Stimulated activated CD4-positive, alpha-beta T cell treated with anti-CD3 and anti-CD28 coated beads, TNF-alpha, amount 100 ng/mL, for 48 hours (primary cell): Measurements from ENCODE around the gene LTB4R.
"Not testable (repeated sequence)": the region's sequence is repeated elsewhere in the genome, so short reads cannot be mapped to it uniquely, and the experiment has no call there.

Experiments
- DNase-seq, 3 donors: peaks; one replicate each; pipeline ENCODE4 v3.0.0-alpha.2; 2020; ENCODE audit warnings: low read depth in 3 of 3

LTB4R gene

DNA sequence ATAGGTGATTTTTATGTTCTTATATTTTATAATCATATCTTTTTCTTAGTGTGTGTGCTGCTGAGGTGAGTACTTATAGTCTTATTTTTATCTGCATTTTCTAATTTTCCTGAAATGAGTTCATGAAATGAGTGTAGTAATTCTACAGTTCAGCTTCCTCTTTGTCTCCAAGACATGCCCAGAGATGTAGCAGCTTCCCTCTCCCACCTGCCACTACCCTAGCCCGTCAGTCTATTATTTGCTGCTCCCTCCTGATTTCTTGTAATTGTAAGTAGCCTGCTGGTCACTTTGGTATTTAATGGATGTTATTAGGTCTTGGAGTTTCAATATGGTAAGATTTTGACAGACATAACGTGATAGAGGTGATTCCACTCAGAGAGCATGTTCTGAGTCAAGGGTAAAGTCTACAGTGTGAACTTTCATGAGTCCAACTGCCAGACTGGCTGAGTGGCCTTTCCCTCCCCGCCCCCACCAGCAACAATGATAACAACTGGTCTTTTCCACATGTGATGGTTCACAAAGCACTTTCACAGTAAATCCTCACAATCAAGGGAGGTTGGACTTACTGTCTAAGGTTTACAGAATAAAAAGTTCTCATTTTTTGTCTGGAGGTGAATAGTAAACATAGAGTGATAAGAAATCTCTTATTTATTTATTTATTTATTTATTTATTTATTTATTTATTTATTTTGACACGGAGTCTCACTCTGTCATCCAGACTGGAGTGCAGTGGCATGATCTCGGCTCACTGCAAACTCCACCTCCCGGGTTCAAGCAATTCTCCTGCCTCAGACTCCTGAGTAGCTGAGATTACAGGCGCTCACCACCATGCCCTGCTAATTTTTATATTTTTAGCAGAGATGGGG is 32.7 kb downstream of the LTB4R start:
- DNase-seq = no peak

DNA sequence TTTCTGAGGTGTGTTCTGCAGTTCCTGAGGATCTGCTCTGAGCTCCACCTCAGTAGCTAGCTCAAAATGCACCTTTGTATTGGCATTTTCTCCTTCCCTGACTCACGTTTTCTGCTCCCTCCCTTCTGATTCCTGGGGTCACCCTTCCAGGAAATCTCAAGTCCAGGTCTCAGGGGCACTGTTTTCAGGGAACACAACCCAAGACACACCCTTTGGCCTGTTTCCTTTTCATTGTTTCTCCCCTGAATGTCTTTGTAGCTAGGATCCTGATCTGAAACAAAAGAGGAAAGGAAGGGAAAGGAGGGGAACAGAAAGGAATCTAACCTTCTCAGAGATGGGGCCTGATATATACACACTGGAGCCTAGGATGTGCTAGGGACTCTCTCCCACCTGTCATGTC is 35.8 kb downstream of the LTB4R start:
- no peak for DNase-seq

DNA sequence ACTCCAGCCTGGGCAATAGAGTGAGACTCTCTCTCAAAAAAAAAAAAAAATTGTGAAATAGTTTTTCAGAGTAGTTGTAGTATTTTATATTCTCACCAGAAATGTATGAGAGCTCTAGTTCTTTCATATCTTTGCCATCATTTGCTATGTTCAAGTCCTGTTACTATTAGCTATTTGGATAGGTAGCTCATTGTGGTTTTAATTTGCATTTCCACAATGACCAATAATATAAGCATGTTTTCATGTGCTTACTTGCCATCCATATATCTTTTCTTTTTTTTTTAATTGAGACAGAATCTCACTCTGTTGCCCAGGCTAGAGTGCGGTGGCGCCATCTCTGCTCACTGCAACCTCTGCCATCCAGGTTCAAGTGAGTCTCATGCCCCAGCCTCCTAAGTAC is 36.9 kb downstream of the LTB4R start:
- DNase-seq = no peak

DNA sequence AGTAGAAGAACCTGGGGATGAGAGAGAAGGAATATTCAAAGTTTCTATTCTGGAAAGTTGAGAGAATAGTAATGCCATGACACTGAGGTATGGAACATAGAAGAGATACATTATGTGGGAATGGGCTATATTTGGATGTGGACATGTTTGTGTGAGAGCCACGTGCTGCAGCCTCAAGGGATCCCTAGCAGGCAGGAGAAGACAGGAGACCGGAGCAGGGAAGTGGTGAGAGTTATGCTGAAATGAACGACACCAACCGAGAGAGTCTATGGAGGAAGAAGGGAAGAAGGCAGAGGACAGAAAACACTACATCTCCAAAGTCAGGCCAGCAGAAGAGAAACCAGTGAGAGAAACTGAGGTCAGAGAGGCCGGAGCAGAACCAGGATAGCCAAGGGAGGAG is 38.4 kb downstream of the LTB4R start:
- DNase-seq = no peak

DNA sequence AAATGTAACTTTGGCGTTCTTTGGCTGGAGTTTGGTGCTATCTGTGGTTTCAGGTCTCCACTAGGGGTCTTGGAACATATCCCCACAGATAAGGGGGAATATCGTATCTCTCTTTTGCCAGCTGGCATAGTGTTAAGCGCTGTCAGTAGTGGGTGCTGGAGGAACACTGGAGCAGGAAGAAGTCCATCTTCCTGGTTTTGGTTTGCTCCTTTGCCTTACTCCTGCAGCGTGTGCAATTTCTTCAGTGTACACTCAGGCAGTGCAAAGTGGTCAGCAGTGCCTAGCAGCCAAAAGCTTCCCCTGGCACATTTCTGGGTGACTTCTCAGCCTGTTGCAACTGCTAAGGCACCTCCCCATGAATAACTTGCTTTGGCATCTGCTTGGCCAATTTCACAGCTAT is 40.2 kb downstream of the LTB4R start:
- DNase-seq = no peak

DNA sequence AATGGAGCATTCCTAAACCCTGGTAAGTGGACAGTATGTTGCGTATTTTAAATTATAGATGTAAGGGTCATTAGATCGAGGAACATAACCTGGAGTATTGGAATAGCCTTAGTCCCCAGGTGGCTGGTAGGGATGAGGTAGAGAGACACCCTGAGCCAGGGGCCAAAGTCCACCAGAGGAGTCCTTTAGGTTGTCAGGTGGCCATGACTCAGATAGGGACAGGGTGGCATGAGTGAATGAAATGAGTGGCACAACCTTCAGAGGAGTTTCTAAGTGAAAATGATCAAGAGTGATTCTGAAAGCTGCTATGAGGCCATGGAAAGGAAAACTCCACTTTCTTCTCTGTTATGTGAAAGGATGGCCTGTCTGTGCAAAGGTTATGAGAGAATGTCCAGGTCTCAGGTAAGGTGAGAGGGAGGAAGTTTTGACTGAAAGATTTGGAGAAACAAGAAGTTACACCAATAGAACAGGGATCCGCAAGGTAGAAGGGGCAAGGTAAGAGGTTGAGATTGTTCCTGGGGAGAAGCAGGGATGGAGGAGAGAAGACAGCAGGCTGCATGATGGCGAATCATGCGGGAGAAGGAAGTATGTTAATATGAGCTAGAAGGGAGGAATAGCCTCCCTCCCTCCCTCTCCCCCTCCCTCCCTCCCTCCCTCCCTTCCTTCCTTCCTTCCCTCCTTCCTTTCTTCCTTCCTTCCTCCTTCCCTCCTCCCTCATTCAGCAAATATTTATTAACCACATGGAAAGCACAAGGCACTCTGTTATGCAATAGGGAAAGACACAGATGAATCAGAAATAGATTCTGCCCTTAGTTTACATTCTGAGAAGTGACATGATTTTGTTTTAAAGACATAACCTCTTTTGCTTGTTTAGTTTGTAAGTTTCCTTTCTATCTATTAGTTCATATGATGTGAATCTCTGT is 42.5 kb downstream of the LTB4R start:
- DNase-seq = no peak

DNA sequence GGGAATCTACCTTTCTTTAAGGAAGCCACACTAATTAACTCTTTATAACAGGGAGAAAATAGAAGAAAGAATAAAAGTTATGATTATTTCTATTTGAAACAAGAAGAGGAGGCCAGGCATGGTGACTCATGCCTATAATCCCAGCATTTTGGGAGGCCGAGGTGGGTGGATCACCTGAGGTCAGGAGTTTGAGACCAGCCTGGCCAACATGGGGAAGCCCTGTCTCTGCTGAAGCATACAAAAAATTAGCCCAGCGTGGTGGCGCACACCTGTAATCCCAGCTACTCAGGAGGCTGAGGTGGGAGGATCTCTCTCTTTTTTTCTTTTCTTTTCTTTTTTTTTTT is 43.2 kb downstream of the LTB4R start:
- not testable (repeated sequence) for DNase-seq

DNA sequence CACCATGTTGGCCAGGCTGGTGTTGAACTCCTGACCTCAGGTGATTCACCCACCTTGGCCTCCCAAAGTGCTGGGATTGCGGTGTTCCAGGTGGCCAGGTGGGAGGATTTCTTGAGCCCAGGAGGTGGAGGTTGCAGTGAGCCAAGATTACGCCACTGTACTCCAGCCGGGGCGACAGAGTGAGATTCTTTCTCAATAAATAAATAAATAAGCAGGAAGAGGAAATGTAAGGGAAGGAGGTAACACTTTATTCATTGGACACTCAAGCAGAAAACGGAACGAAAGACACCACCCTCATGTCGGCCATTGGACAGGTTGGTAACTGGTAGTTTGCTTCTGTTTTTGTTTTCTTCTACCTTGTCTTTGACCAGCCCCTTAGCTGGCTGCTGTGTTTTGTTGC is 43.7 kb downstream of the LTB4R start:
- DNase-seq = no peak

DNA sequence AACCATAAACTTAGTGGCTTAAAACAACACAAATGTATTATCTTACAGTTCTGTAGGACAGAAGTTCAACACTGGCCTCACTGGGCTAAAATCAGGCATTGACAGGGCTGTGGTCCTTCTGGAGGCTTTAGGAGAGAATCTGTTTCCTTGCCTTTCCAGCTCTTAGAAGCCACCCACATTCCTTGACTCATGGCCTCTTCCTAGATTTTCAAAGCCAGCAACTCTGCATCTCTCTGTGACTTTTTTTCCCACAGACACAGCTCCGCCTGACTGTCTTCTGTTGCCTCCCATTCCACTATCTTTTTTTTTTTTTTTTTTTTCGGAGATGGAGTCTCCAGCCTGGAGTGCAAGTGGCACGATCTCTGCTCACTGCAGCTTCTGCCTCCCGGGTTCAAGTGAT is 44.9 kb downstream of the LTB4R start:
- no peak for DNase-seq

DNA sequence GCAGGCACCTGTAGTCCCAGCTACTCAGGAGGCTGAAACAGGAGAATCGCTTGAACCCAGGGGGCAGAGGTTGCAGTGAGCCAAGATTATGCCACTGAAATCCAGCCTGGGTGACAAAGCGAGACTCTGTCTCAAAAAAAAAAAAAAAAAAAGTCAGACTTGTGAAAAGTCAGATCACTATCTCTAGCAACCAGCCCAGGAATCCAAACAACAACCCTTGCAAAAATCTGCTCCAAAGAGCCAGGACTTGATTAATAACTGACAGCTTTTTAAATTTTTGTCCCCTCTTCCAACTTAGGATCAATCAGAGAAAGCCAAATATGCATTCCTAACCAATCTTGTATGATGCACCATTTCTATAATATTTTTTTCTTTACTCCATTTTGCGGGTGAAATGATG is 49.0 kb downstream of the LTB4R start:
- DNase-seq = no peak

DNA sequence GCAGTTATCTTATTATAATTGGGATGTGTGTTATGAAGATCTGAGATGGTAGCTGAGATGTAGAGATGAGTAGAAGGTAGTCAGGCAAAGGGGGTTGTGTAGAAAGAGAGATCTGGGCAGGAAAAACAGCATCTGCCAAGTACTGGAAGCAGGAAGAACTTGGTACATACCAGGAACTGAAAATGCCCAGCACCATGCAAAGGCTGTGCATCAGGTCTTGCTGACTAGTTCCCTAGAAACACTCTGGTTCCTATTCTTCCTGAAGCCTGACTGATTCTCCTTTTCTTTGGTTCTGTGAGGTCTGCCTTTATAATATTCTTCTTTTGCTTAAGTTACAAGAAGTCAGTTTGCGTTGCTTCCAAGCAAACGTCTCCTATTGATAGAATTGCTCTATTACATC is 50.0 kb downstream of the LTB4R start:
- DNase-seq = no peak

DNA sequence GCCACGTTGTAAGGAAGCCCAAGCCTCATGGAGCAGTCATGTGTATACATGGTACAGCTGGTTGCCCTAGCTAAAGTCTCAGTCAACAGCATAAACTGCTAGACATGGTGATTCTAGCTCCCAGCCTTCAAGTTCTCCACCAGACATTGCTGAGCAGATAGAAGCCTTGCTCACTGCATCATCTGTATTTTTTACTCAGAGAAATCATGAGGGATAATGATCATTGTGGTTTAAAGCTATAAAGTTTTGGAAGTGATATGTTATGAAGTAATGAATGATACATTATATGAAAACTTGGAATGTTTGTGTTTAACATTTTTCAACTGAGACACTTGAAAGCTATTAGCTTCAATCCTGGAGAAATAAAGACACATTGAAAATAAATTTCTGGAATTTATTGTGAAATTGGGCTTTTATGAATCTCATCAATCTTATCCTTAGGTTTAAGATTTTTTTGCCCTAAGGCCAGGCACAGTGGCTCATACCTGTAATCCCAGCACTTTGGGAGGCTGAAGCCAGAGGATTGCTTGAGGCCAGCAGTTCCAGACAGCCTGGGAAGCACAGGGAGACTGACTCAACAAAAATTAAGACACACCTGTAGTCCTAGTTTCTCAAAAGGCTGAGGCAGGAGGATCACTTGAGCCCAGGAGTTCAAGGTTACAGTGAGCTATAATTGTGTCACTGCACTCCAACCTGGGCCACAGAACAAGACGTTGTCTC is 51.1 kb downstream of the LTB4R start:
- no peak for DNase-seq

DNA sequence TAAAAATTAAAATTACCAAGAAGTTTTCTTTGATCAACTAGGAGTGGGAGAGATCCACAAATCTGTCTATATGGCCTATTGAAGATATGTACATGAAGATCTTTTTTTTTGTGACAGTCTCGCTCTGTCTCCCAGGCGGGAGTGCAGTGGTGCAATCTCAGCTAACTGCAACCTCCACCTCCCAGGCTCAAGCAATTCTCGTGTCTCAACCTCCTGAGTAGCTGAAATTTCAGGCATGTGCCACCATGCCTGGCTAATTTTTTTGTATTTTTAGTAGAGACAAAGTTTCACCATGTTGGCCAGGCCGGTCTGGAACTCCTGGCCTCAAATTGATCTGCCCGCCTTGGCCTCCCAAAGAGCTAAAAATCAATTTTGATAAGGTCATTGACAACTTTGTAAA is 52.1 kb downstream of the LTB4R start:
- DNase-seq = no peak

DNA sequence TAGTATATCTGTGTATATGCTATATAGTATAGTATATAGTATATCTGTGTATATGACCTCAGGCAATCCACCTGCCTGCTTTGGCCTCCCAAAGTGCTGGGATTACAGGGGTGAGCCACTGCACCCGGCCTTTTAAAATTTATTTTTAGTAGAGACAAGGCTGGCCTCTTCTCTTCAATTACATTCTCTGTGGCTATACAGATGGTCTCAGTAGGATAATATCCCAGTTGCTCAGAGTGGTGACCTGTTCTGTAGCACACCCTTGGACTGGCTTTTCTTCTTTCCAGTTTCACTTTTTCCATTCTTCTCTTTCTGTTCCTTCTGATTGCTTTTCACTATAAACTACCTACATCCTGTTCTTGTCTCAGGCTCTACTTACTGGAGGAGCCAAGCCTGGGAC is 53.5 kb downstream of the LTB4R start:
- no peak for DNase-seq

DNA sequence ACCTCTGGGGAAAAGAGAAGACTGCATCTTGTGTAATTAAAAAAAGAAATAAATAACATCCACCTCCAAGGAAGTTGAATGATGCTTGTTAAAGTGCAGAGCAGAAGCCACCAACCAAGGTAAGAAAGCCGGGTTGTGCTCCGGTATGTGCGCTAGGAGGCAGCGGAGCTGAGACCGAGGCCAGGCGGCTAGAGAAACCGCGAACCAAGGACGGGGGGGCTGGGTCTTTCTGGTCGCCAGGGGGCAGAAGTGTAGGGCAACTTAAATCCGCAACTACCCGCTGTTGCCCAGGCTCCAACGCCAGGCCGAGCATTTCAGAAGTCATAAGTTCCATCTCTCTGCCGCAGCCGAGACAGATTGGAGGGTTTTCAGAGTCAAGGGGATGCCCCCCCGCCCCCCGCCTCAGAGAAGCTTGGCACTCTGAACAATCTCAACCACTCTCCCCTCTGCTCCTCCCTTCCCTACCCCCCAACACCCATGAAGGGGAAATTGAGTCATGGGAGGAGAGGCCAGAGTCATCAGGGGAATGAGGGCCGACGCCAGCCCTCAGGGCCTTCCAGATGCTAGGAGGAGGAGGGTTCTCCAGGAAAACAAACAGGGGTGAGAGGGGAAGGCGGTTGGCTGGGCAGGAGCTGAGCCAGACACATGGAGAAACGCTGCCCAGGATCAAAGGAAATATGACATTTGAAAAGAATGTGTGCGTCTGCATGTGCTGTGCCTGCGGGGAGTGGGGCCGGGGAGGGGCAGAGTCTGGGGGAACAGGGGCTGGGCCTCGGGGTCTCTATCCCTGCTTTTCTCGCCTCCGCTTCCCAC is 54.5 kb downstream of the LTB4R start:
- peak; percentile 32 to 67 (median 66) for DNase-seq

DNA sequence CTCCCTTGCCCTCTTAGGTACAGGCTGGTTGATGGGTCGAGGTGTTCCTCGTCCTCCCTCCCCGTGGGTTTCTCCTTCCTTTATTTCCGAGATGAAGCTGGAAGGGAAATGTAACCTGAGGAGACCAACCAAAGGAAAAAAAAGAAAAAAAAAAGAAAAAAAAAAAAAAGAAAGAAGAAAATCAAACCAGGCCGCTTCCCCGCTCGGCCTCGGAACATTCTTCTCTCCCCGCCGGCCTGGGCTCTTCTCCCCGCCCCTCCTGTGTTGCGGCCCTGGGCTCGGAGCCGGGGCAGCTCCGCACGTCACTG is 55.1 kb downstream of the LTB4R start:
- DNase-seq = no peak

DNA sequence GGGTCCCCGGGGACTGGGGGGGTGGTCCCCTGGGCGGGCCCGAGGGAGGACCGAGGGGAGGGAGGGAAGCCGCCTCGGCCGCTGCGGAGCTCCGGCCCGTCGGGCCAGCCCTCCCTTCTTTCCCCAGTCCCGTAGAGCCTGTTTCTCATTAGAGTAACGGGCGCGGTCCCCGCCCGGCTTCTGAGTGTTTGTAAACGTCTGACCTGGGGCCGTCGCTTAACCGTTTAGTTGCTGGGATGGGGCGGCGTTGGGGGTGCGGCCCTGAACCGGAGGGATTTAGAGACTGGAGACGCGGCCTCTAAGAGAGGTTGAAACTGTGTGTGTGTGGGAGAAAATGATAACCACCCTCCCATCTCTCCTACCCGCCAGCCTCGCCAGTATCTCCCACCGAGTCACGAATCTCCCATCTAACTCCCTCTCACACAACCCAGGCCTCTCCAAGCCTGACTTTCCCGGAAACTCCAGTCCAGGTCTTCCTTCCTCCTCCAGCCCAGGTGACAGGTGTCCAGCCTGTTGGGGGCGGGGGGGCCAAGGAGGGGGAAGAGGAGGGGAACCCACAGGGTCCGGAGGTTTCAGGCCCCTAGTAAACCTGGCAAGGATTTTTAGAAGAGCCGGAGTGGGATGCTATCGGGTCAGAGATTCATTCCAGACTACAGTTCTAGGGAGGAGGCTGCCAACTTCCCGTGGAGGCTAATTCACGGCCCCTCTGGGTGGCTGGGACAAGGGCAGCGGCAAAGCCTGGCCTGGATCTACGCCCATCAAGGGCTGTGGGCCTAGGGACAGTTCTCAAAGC is 55.6 kb downstream of the LTB4R start:
- DNase-seq = peak in 1 of 3 donors; percentile 8
